Measurements from ENCODE around the gene A1BG. TPM values are rescaled to one million over a fixed set of nuclear protein-coding genes. Genes with fewer than 3 reads are reported as not detected.
A peak's percentile ranks its signal among the peaks of the same experiment; 100 is the strongest.

Gene A1BG
- total and polyA plus RNA-seq, 2 of the 13 experiments (the other 11 are each of a cell fraction or from before 2014, with no cell fraction given): 14.7 to 41.4 TPM

GRCh38 chr19:58352760-58353671, at the start of gene A1BG (continued):
- TF ChIP-seq RERE (CRISPR knock-in tag; IDR thresholded peaks at IDR 0.05; ENCODE audit: low read depth): no peak
- no peak for TF ChIP-seq ZNF597 (CRISPR knock-in tag; IDR thresholded peaks at IDR 0.05)
- TF ChIP-seq ZNF34 (CRISPR knock-in tag; IDR thresholded peaks at IDR 0.05; ENCODE audit: borderline replicate concordance): no peak
- TF ChIP-seq CCAR2 (optimal IDR thresholded peaks at IDR 0.05; ENCODE audit: low read depth, low read length): no peak
- no peak for TF ChIP-seq THAP11 (CRISPR knock-in tag; IDR thresholded peaks at IDR 0.05)
- no peak for TF ChIP-seq CBX2 (IDR thresholded peaks at IDR 0.05; ENCODE audit: low read depth, low read length)
- no peak for TF ChIP-seq CBX2 (CRISPR knock-in tag; IDR thresholded peaks at IDR 0.05; ENCODE audit: low read depth)
- TF ChIP-seq ZFP90 (CRISPR knock-in tag; IDR thresholded peaks at IDR 0.05; ENCODE audit: borderline replicate concordance): no peak
- no peak for TF ChIP-seq STAT5B (CRISPR knock-in tag; IDR thresholded peaks at IDR 0.05)
- no peak for TF ChIP-seq EEA1 (CRISPR knock-in tag; IDR thresholded peaks at IDR 0.05; ENCODE audit: borderline replicate concordance)
- TF ChIP-seq E2F5 (CRISPR knock-in tag; conservative IDR thresholded peaks at IDR 0.05): no peak
- TF ChIP-seq ZNF567 (CRISPR knock-in tag; IDR thresholded peaks at IDR 0.05; ENCODE audit: borderline replicate concordance): no peak
- TF ChIP-seq HDAC2 (CRISPR knock-in tag; IDR thresholded peaks at IDR 0.05): peak; percentile 15; the same call in 1 of the 2 replicates
- no peak for TF ChIP-seq ZBTB4 (CRISPR knock-in tag; IDR thresholded peaks at IDR 0.05; ENCODE audit: borderline replicate concordance)
- no peak for TF ChIP-seq PHB2 (IDR thresholded peaks at IDR 0.05; ENCODE audit: partially characterized antibody)
- no peak for TF ChIP-seq DBP (CRISPR knock-in tag; IDR thresholded peaks at IDR 0.05; ENCODE audit: not compliant biosample characterization)
- no peak for TF ChIP-seq ZNF234 (CRISPR knock-in tag; conservative IDR thresholded peaks at IDR 0.05)
